RWPE1 (cell line): Measurements from ENCODE around the gene NFATC2.

Experiments used
- CTCF ChIA-PET: fragments of 350-600 bp; sonication (Branson Sonifier 250); formaldehyde crosslinking; extraction: SDS; loops from one replicate; lab custom pipeline; 2021; lab: Yijun Ruan, JAX
- POLR2A ChIA-PET: fragments of 400-600 bp; formaldehyde crosslinking; extraction: SDS; loops from one replicate; lab custom pipeline; 2020; ENCODE audit warnings: antibody characterized with exemption; ENCODE audit not compliant: low non-redundant PET; lab: Yijun Ruan, JAX
- DNase-seq: peaks from one replicate; pipeline ENCODE4 v3.0.0; 2012; ENCODE audit warnings: low spot score
- H3K27ac ChIP-seq: fragments of 450-650 bp; 2 replicates; pipeline ENCODE4 v1.5.1; 2017
- CTCF ChIP-seq: fragments of 450-650 bp; conservative IDR thresholded peaks from 2 replicates; pipeline ENCODE4 v1.5.1; 2017; ENCODE audit warnings: low read depth, mild to moderate bottlenecking

Gene NFATC2

DNA sequence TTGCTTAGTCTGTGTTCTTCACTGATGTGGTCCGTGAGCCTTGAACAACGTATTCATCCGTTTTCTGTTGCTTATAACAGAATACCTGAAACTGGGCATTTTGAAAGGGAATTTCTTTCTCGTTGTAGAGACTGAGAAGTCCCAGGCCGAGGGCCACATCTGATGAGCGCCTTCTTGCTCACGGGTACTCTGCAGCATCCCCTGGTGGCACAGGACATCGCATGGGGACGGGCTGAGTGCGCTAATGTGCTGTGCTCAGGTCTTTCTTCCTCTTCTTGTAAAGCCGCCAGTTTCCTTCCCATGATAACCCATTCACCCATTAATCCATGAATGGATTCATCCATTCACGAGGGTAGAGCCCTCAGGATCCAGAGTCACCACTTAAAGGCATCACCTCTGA lies 161.0 kb downstream of the NFATC2 start:
- no peak overlapping the region for H3K27ac ChIP-seq
- no peak for TF ChIP-seq CTCF
- DNase-seq = no peak
- CTCF ChIA-PET = interaction anchor here (0.6 kb wide), 1 partner anchor 16 kb away, joined by 5 read pairs; no protein-coding TSS in a partner anchor
- POLR2A ChIA-PET = no interaction called here

GRCh38 chr20:51380401-51381385 lies 161.8 kb downstream of the NFATC2 start:
- TF ChIP-seq CTCF = no peak
- POLR2A ChIA-PET = no interaction called here
- H3K27ac ChIP-seq = no peak overlapping the region
- DNase-seq = no peak
- CTCF ChIA-PET = interaction anchor here (0.6 to 1.5 kb wide), 5 partner anchors 15 to 699 kb away, joined by 3 to 8 read pairs (median 5); no protein-coding TSS in a partner anchor

- no peak overlapping the region for H3K27ac ChIP-seq
- TF ChIP-seq CTCF = no peak
- POLR2A ChIA-PET = interaction anchor here (0.6 kb wide), 1 partner anchor 574 kb away, joined by 4 read pairs; no protein-coding TSS in a partner anchor
- no peak for DNase-seq
- CTCF ChIA-PET = interaction anchor here (0.7 to 1.5 kb wide), 3 partner anchors 215 to 700 kb away, joined by 4 to 8 read pairs (median 6); no protein-coding TSS in a partner anchor
These were observed 162.7 kb downstream of the NFATC2 start for GRCh38 chr20:51379601-51380341.

DNA sequence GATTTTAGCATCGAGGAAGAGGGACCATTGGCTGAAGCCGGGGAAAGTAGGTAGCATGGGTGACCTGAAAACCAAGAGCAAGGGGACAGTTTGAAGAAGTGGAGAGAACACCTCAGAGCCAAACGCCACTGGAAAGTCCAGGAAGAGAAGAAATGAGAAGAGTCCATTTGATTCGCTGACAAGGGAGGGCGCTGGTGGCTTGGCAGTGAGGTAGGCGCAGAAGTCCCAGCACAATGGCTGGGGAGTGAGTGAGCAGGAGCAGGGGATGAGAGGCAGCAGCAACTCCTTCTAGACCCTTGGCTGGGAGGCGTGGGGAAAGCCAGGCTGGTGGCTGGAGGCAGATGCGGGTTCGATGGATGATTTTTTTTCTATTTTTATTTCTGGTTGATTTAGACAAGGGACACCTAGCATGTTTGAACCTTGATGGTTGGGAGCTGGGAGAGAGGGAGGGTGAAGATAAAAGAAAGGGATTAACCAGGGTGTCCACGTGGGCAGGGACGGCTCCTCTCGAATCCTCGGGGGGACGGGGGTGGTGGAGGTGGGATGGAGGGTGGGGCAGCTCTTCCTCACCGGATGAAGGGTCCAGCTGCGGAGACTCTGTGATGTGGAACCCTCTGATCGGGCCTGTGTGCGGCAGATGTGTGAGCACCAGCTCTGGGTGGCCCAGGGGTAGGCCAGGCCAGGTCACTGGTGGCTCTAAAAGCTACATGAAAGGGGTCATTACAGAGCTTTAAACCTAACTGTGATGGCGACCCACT lies 164.2 kb downstream of the NFATC2 start:
- ChIA-PET CTCF (interaction anchor here (0.5 to 0.7 kb wide), 2 partner anchors 109 to 228 kb away, joined by 4 read pairs; no protein-coding TSS in a partner anchor), POLR2A (no interaction called here)
- no peak overlapping the region for H3K27ac ChIP-seq
- no peak for DNase-seq
- TF ChIP-seq CTCF = no peak

DNA sequence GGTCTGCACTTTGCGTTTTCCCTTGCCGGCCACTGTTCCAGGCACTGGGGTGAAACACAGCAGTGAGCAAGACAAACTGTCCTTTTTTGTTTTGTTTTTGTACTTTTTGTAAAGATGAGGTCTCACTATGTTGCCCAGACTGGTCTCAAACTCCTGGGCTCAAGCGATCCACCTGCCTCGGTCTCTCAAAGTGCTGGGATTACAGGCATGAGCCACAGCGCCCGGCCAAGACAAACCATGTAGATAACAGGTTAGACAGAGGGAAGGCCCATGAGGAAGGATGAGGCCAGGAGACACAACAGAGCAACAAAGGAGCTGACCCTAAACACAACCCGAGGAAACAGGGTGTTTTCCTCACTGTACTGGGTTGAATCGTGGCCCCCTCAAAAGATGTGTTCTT lies 165.4 kb downstream of the NFATC2 start:
- DNase-seq = no peak
- no peak for TF ChIP-seq CTCF
- POLR2A ChIA-PET = no interaction called here
- H3K27ac ChIP-seq = no peak overlapping the region
- CTCF ChIA-PET = interaction anchor here (1.0 kb wide), 1 partner anchor 218 kb away, joined by 3 read pairs; no protein-coding TSS in a partner anchor
